GM18520 (cell line): ENCODE results near the gene GIMAP8.

Experiments used
- ATAC-seq: cut with Tn5 transposase; IDR thresholded peaks from one replicate; pipeline ENCODE4 v1.9.1; 2021; ENCODE audit not compliant: unreplicated experiment

The GIMAP8 gene

GRCh38 chr7:150450491-150451001 is at the start of gene GIMAP8:
Gene GIMAP8 (plus strand): TSS chr7:150450630. CDS start chr7:150466699, 16,069 bp downstream.
- no peak for ATAC-seq

- no peak for ATAC-seq
These were observed 49.5 kb upstream of the GIMAP8 start for GRCh38 chr7:150400788-150401423.

- no peak for ATAC-seq
These were observed 49.0 kb upstream of the GIMAP8 start for GRCh38 chr7:150401424-150401790.

- no peak for ATAC-seq
These were observed 48.4 kb upstream of the GIMAP8 start for GRCh38 chr7:150401861-150402631.

GRCh38 chr7:150402671-150403321 is 47.6 kb upstream of the GIMAP8 start:
- no peak for ATAC-seq

- no peak for ATAC-seq
These were observed 46.9 kb upstream of the GIMAP8 start for GRCh38 chr7:150403376-150404171.

GRCh38 chr7:150404172-150404804 is 46.1 kb upstream of the GIMAP8 start:
- ATAC-seq = no peak

- peak; percentile 44 for ATAC-seq
These were observed 45.4 kb upstream of the GIMAP8 start for GRCh38 chr7:150404805-150405583.

- ATAC-seq = no peak
These were observed 44.7 kb upstream of the GIMAP8 start for GRCh38 chr7:150405584-150406311.

- ATAC-seq = no peak
These were observed 44.2 kb upstream of the GIMAP8 start for GRCh38 chr7:150406312-150406566.

GRCh38 chr7:150406567-150407421 is 43.6 kb upstream of the GIMAP8 start:
- ATAC-seq = peak; percentile 40

GRCh38 chr7:150407588-150408392 is 42.6 kb upstream of the GIMAP8 start:
- no peak for ATAC-seq

GRCh38 chr7:150408393-150409299 is 41.8 kb upstream of the GIMAP8 start:
- no peak for ATAC-seq

- ATAC-seq = no peak
These were observed 41.0 kb upstream of the GIMAP8 start for GRCh38 chr7:150409300-150410030.

- ATAC-seq = no peak
These were observed 40.3 kb upstream of the GIMAP8 start for GRCh38 chr7:150410131-150410530.
